ENCODE results near the gene NPL. TPM values are rescaled to one million over a fixed set of nuclear protein-coding genes. Genes with fewer than 3 reads are reported as not detected.
A peak's percentile ranks its signal among the peaks of the same experiment; 100 is the strongest.

The NPL gene
- total and polyA plus RNA-seq, 2 of the 13 experiments (the other 11 are each of a cell fraction or from before 2014, with no cell fraction given) = 0.03 to 0.04 TPM

- TF ChIP-seq ZNF691 (CRISPR knock-in tag; IDR thresholded peaks at IDR 0.05; ENCODE audit: borderline replicate concordance, low read depth) (0 out of 2 replicates have a peak, but pooled peaks have one; percentile 30), ZMYM4 (CRISPR knock-in tag; IDR thresholded peaks at IDR 0.05) (peak; percentile 55; the same call in 1 of the 2 replicates), AGO1 (IDR thresholded peaks at IDR 0.05; ENCODE audit: low read depth, low read length, poor library complexity, severe bottlenecking) (peak; percentile 66), ZBTB3 (CRISPR knock-in tag; IDR thresholded peaks at IDR 0.05; ENCODE audit: borderline replicate concordance, low read depth) (0 out of 2 replicates have a peak, but pooled peaks have one; percentile 44), REPIN1 (CRISPR knock-in tag; IDR thresholded peaks at IDR 0.05; ENCODE audit: borderline replicate concordance, low read depth) (0 out of 2 replicates have a peak, but pooled peaks have one; percentile 38), ZNF564 (CRISPR knock-in tag; IDR thresholded peaks at IDR 0.05) (0 out of 2 replicates have a peak, but pooled peaks have one; percentile 26)
- TF ChIP-seq, protein P1, sequence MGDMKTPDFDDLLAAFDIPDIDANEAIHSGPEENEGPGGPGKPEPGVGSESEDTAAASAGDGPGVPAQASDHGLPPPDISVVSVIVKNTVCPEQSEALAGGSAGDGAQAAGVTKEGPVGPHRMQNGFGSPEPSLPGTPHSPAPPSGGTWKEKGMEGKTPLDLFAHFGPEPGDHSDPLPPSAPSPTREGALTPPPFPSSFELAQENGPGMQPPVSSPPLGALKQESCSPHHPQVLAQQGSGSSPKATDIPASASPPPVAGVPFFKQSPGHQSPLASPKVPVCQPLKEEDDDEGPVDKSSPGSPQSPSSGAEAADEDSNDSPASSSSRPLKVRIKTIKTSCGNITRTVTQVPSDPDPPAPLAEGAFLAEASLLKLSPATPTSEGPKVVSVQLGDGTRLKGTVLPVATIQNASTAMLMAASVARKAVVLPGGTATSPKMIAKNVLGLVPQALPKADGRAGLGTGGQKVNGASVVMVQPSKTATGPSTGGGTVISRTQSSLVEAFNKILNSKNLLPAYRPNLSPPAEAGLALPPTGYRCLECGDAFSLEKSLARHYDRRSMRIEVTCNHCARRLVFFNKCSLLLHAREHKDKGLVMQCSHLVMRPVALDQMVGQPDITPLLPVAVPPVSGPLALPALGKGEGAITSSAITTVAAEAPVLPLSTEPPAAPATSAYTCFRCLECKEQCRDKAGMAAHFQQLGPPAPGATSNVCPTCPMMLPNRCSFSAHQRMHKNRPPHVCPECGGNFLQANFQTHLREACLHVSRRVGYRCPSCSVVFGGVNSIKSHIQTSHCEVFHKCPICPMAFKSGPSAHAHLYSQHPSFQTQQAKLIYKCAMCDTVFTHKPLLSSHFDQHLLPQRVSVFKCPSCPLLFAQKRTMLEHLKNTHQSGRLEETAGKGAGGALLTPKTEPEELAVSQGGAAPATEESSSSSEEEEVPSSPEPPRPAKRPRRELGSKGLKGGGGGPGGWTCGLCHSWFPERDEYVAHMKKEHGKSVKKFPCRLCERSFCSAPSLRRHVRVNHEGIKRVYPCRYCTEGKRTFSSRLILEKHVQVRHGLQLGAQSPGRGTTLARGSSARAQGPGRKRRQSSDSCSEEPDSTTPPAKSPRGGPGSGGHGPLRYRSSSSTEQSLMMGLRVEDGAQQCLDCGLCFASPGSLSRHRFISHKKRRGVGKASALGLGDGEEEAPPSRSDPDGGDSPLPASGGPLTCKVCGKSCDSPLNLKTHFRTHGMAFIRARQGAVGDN (CRISPR knock-in tag; IDR thresholded peaks at IDR 0.05) = peak; percentile 93
- TF ChIP-seq, protein P2, sequence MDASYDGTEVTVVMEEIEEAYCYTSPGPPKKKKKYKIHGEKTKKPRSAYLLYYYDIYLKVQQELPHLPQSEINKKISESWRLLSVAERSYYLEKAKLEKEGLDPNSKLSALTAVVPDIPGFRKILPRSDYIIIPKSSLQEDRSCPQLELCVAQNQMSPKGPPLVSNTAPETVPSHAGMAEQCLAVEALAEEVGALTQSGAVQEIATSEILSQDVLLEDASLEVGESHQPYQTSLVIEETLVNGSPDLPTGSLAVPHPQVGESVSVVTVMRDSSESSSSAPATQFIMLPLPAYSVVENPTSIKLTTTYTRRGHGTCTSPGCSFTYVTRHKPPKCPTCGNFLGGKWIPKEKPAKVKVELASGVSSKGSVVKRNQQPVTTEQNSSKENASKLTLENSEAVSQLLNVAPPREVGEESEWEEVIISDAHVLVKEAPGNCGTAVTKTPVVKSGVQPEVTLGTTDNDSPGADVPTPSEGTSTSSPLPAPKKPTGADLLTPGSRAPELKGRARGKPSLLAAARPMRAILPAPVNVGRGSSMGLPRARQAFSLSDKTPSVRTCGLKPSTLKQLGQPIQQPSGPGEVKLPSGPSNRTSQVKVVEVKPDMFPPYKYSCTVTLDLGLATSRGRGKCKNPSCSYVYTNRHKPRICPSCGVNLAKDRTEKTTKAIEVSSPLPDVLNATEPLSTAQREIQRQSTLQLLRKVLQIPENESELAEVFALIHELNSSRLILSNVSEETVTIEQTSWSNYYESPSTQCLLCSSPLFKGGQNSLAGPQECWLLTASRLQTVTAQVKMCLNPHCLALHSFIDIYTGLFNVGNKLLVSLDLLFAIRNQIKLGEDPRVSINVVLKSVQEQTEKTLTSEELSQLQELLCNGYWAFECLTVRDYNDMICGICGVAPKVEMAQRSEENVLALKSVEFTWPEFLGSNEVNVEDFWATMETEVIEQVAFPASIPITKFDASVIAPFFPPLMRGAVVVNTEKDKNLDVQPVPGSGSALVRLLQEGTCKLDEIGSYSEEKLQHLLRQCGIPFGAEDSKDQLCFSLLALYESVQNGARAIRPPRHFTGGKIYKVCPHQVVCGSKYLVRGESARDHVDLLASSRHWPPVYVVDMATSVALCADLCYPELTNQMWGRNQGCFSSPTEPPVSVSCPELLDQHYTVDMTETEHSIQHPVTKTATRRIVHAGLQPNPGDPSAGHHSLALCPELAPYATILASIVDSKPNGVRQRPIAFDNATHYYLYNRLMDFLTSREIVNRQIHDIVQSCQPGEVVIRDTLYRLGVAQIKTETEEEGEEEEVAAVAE (CRISPR knock-in tag; IDR thresholded peaks at IDR 0.05; ENCODE audit: borderline replicate concordance) = no peak
Observed at GRCh38 chr1:182789138-182790076, at the start of gene NPL (continued).

All from HepG2 (cell line).